ENCODE measurements around the gene ATP2B1. TPM values are rescaled to one million over a fixed set of nuclear protein-coding genes. Genes with fewer than 3 reads are reported as not detected.

Gene ATP2B1
- total RNA-seq, 2 donors from 2014 or later = 45.5 to 57.3 TPM

DNA sequence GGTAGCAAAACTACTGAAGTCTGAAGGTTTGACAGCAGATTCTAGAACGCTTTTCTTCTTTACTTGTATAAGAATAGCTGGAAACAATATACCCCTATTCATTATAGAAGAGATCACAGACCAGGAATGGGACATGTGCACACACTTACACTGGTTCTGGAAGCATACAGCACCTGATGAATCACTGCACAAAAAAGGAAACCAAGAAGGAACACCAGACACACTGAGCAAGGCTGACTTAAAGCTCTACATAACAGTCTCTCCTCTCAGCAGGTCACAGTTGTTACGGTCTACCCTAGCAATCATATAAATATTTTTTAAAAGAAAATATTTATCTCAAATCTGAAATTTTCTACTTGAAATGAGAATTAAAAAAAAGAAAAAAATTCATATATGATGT is 13.5 kb downstream of the ATP2B1 start:
- no peaks in the 10 kb centered on the region for H3K36me3 Mint-ChIP-seq
- H3K27me3 Mint-ChIP-seq = no peaks in the 10 kb centered on the region
- H3K27ac Mint-ChIP-seq = no peak overlapping the region
- H3K9me3 Mint-ChIP-seq = no peaks in the 10 kb centered on the region
- no peak overlapping the region for H3K4me3 Mint-ChIP-seq
- peaks cover 36 to 53% of the 10 kb centered on the region in 2 donors for H3K4me1 Mint-ChIP-seq (ENCODE audit: low read depth in 2 of 2)
- DNase-seq (ENCODE audit: low spot score) (no peak), ATAC-seq (no peak)

DNA sequence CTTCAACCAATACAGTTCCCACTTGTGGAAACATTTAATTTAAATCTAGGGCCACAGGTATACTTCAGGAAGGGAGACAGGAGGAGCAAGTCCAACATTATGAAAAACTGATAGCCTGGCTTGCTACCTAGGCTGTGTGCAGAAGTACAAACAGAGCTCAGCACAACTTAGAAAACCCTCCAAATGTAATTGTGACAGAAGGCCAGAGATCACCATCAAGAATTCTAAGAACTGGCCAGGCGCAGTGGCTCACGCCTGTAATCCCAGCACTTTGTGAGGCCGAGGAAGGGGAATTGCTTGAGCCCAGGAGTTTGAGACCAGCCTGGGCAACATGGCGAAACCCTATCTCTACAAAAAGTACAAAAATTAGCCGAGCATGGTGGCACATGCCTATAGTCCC is 14.1 kb downstream of the ATP2B1 start:
- Mint-ChIP-seq H3K27ac (peak overlapping the region in 1 of 2 donors; percentile 23), H3K4me1 (ENCODE audit: low read depth in 2 of 2) (peaks cover 36 to 51% of the 10 kb centered on the region in 2 donors), H3K9me3 (no peaks in the 10 kb centered on the region), H3K4me3 (no peak overlapping the region), H3K36me3 (no peaks in the 10 kb centered on the region), H3K27me3 (no peaks in the 10 kb centered on the region)
- no peak for DNase-seq (ENCODE audit: low spot score)
- ATAC-seq = no peak

DNA sequence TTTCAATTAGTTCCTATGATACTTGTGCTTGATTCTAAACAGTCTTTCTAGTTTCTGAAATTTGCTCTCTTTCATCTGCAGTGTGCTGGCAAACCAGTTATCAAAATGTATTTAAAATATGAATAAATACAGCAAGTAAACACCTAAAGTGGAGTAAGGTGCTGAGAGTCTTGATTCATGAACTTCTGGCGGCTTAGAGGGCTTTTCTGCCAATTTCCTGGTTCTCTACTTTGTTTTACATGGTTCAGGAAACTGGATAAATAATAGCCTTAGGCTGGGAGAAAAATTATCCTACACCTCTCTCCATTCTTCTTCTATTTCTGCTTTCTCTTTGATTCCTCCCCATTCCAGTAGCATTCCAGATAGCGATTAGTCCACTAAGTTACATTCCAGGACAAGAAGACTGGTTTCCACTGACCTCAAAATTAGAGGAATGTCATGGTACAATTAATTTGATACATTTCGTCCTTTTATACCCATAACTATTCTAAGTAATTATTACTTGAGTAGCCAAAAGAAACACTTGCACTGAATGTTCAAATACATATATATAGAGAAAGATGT is 14.9 kb downstream of the ATP2B1 start:
- DNase-seq (ENCODE audit: low spot score) (no peak), ATAC-seq (no peak)
- H3K27me3 Mint-ChIP-seq = no peaks in the 10 kb centered on the region
- H3K9me3 Mint-ChIP-seq = no peaks in the 10 kb centered on the region
- no peaks in the 10 kb centered on the region for H3K36me3 Mint-ChIP-seq
- peak overlapping the region in 1 of 2 donors; percentile 23 for H3K27ac Mint-ChIP-seq
- H3K4me3 Mint-ChIP-seq = no peak overlapping the region
- H3K4me1 Mint-ChIP-seq (ENCODE audit: low read depth in 2 of 2) = peaks cover 36 to 48% of the 10 kb centered on the region in 2 donors

DNA sequence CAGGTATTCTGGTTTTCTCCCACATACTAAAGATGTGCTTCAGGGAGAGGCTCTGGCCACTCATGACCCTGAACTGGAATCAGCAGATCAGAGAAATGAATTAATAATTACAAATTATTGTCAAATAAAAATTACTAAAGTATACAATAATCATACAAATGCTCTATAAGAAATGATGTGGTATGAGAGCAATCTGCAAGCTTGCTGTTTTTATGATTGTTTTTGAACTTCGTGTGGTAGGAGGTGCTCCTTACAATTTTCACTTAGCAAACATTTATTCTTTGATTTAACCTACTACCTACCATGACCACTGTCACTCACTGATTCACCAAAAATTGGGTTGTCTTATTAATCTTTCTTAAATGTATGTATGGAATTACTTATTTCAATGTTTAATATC is 16.2 kb downstream of the ATP2B1 start:
- H3K9me3 Mint-ChIP-seq = no peaks in the 10 kb centered on the region
- H3K27ac Mint-ChIP-seq = no peak overlapping the region
- no peaks in the 10 kb centered on the region for H3K36me3 Mint-ChIP-seq
- H3K4me1 Mint-ChIP-seq (ENCODE audit: low read depth in 2 of 2) = peaks cover 28 to 39% of the 10 kb centered on the region in 2 donors
- H3K4me3 Mint-ChIP-seq = no peak overlapping the region
- DNase-seq (ENCODE audit: low spot score) = no peak
- no peaks in the 10 kb centered on the region for H3K27me3 Mint-ChIP-seq
- no peak for ATAC-seq

- peaks cover 30 to 39% of the 10 kb centered on the region in 2 donors for H3K4me1 Mint-ChIP-seq (ENCODE audit: low read depth in 2 of 2)
Observed at GRCh38 chr12:89691659-89692058, 17.0 kb downstream of the ATP2B1 start.

GRCh38 chr12:89690925-89691324 is 17.7 kb downstream of the ATP2B1 start:
- Mint-ChIP-seq H3K27me3 (no peaks in the 10 kb centered on the region), H3K27ac (no peak overlapping the region), H3K9me3 (no peaks in the 10 kb centered on the region), H3K36me3 (no peaks in the 10 kb centered on the region), H3K4me1 (ENCODE audit: low read depth in 2 of 2) (peaks cover 30 to 35% of the 10 kb centered on the region in 2 donors), H3K4me3 (no peak overlapping the region)
- DNase-seq (ENCODE audit: low spot score) = no peak
- ATAC-seq = no peak

More at GRCh38 chr12:89691659-89692058, 17.0 kb downstream of the ATP2B1 start:
- no peak for ATAC-seq
- no peaks in the 10 kb centered on the region for H3K27me3 Mint-ChIP-seq
- H3K27ac Mint-ChIP-seq = peak overlapping the region in 1 of 2 donors; percentile 37
- no peaks in the 10 kb centered on the region for H3K9me3 Mint-ChIP-seq
- H3K36me3 Mint-ChIP-seq = no peaks in the 10 kb centered on the region
- no peak for DNase-seq (ENCODE audit: low spot score)
- H3K4me3 Mint-ChIP-seq = no peak overlapping the region

- ATAC-seq (no peak), DNase-seq (ENCODE audit: low spot score) (no peak)
- Mint-ChIP-seq H3K27ac (no peak overlapping the region), H3K4me1 (ENCODE audit: low read depth in 2 of 2) (peaks cover 32 to 38% of the 10 kb centered on the region in 2 donors), H3K4me3 (no peak overlapping the region), H3K36me3 (no peaks in the 10 kb centered on the region), H3K9me3 (no peaks in the 10 kb centered on the region), H3K27me3 (no peaks in the 10 kb centered on the region)
Observed at GRCh38 chr12:89689306-89689705, 19.3 kb downstream of the ATP2B1 start.

GRCh38 chr12:89686311-89686710 is 22.3 kb downstream of the ATP2B1 start:
- no peak for DNase-seq (ENCODE audit: low spot score)
- H3K9me3 Mint-ChIP-seq = no peaks in the 10 kb centered on the region
- no peaks in the 10 kb centered on the region for H3K27me3 Mint-ChIP-seq
- H3K4me1 Mint-ChIP-seq (ENCODE audit: low read depth in 2 of 2) = peaks cover 27 to 40% of the 10 kb centered on the region in 2 donors
- ATAC-seq = no peak
- peaks cover 6% of the 10 kb centered on the region for H3K36me3 Mint-ChIP-seq
- no peak overlapping the region for H3K27ac Mint-ChIP-seq
- H3K4me3 Mint-ChIP-seq = no peak overlapping the region

DNA sequence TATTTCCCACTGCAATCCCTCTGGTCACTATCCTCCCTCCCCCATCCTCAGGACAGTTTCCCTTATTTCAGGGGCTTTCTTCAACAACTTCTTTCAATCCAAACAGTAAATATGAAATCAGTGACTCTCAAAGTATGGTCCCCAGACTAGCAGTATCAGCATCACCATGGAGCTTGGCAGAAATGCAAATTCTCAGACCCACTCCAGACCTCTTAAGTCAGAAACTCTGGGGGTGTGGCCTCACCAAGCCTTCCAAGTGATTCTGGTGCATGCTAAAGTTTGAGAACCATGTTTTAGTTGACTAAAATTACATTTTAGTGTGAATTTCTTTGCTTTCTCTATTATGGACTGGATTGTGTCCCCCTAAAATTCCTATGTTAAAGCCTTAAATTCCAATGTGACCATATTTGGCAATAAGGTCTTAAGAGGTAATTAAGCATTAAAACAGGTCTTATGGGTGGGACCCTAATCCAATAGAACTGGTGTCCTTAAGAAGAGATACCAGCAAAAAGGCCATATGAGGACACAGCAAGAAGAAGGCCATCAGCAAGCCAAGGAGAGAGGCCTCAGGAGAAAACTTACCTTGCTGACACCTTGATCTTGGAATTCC is 23.2 kb downstream of the ATP2B1 start:
- no peak for ATAC-seq
- no peak overlapping the region for H3K27ac Mint-ChIP-seq
- H3K27me3 Mint-ChIP-seq = no peaks in the 10 kb centered on the region
- peaks cover 27 to 42% of the 10 kb centered on the region in 2 donors for H3K4me1 Mint-ChIP-seq (ENCODE audit: low read depth in 2 of 2)
- no peaks in the 10 kb centered on the region for H3K9me3 Mint-ChIP-seq
- DNase-seq (ENCODE audit: low spot score) = no peak
- peaks cover 13% of the 10 kb centered on the region for H3K36me3 Mint-ChIP-seq
- H3K4me3 Mint-ChIP-seq = no peak overlapping the region

DNA sequence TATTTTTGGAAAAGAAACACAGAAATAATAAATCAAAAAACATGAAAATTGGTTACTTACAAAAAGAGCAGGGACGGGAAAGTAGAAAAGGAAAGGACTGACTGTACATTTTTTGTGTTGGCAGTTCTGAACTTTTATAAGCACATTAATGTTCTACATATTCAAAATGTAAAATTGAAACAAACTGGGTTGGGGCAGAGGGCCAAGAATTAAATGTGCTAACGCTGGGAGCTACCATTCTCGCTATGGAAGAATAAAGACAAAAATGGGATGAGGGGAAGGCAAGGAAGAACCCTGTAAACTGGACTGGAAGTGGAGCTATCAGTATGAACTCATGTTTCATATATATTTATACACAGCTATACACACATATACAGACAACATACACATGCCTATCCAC is 24.5 kb downstream of the ATP2B1 start:
- peaks cover 26% of the 10 kb centered on the region for H3K36me3 Mint-ChIP-seq

GRCh38 chr12:89682284-89682683 is 26.4 kb downstream of the ATP2B1 start:
- Mint-ChIP-seq H3K4me3 (no peak overlapping the region), H3K4me1 (ENCODE audit: low read depth in 2 of 2) (peaks cover 55 to 56% of the 10 kb centered on the region in 2 donors), H3K27me3 (no peaks in the 10 kb centered on the region), H3K9me3 (no peaks in the 10 kb centered on the region), H3K27ac (no peak overlapping the region), H3K36me3 (peaks cover 26% of the 10 kb centered on the region)
- no peak for DNase-seq (ENCODE audit: low spot score)
- no peak for ATAC-seq

More for the DNA sequence above, 24.5 kb downstream of the ATP2B1 start:
- DNase-seq (ENCODE audit: low spot score) (no peak), ATAC-seq (no peak)
- Mint-ChIP-seq H3K9me3 (no peaks in the 10 kb centered on the region), H3K27ac (no peak overlapping the region), H3K4me3 (no peak overlapping the region), H3K27me3 (no peaks in the 10 kb centered on the region), H3K4me1 (ENCODE audit: low read depth in 2 of 2) (peaks cover 40 to 47% of the 10 kb centered on the region in 2 donors)

GRCh38 chr12:89680409-89680808 is 28.2 kb downstream of the ATP2B1 start:
- no peak overlapping the region for H3K27ac Mint-ChIP-seq
- no peaks in the 10 kb centered on the region for H3K9me3 Mint-ChIP-seq
- no peaks in the 10 kb centered on the region for H3K27me3 Mint-ChIP-seq
- peaks cover 26% of the 10 kb centered on the region for H3K36me3 Mint-ChIP-seq
- no peak overlapping the region for H3K4me3 Mint-ChIP-seq
- ATAC-seq (no peak), DNase-seq (ENCODE audit: low spot score) (no peak)
- peaks cover 51 to 55% of the 10 kb centered on the region in 2 donors for H3K4me1 Mint-ChIP-seq (ENCODE audit: low read depth in 2 of 2)

DNA sequence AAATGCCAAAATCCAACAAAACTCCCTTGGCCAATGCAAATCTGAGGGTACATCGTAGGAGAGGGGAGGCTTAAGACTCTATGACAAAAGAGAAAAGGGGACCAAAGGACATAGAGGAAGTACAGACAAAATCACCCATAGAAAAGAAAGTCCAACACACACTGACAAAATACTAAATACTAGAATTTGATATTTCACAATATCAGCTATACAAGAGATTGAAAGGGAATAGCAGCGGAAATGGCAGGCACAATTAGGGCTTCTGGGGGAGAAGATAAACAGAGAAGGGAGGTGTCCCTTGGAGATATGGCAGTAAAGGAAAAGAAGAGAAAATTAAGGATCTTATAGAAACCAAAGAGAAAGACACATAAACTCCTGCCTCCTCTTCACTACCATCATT is 29.0 kb downstream of the ATP2B1 start:
- Mint-ChIP-seq H3K27me3 (no peaks in the 10 kb centered on the region), H3K27ac (no peak overlapping the region), H3K4me1 (ENCODE audit: low read depth in 2 of 2) (peaks cover 48 to 53% of the 10 kb centered on the region in 2 donors), H3K4me3 (no peak overlapping the region), H3K9me3 (no peaks in the 10 kb centered on the region), H3K36me3 (peaks cover 26% of the 10 kb centered on the region)
- no peak for DNase-seq (ENCODE audit: low spot score)
- no peak for ATAC-seq

- Mint-ChIP-seq H3K36me3 (peaks cover 26% of the 10 kb centered on the region), H3K4me1 (ENCODE audit: low read depth in 2 of 2) (peaks cover 52 to 61% of the 10 kb centered on the region in 2 donors), H3K9me3 (no peaks in the 10 kb centered on the region), H3K27me3 (no peaks in the 10 kb centered on the region), H3K4me3 (no peak overlapping the region), H3K27ac (peak overlapping the region in 1 of 2 donors; percentile 15)
- ATAC-seq (no peak), DNase-seq (ENCODE audit: low spot score) (no peak)
Observed at GRCh38 chr12:89678225-89678624, 30.4 kb downstream of the ATP2B1 start.
